IgD-negative memory B cell (primary cell): ENCODE measurements around the gene OR6V1. TPM values are rescaled to one million over a fixed set of nuclear protein-coding genes. Genes with fewer than 3 reads are reported as not detected.

ENCODE experiments used
- H3K27ac Mint-ChIP-seq, 3 donors: one replicate each; pipeline ENCODE4 v1.8.0; 2020 to 2022; ENCODE audit warnings: mild to moderate bottlenecking in 3 of 3, mixed read lengths in 3 of 3, moderate library complexity in 1 of 3
- H3K27me3 Mint-ChIP-seq: one replicate; pipeline ENCODE4 v1.8.0; 2021; ENCODE audit warnings: mixed read lengths
- H3K36me3 Mint-ChIP-seq: one replicate; pipeline ENCODE4 v1.8.0; 2020; ENCODE audit warnings: mild to moderate bottlenecking, mixed read lengths
- H3K4me1 Mint-ChIP-seq, 3 donors: one replicate each; pipeline ENCODE4 v1.8.0; 2020 to 2022; ENCODE audit warnings: mixed read lengths in 3 of 3, mild to moderate bottlenecking in 1 of 3
- H3K4me3 Mint-ChIP-seq, 4 donors: one replicate each; pipeline ENCODE4 v1.8.0; 2020 to 2022; ENCODE audit warnings: mild to moderate bottlenecking in 4 of 4, mixed read lengths in 4 of 4, moderate library complexity in 3 of 4
- H3K9me3 Mint-ChIP-seq, 3 donors: one replicate each; pipeline ENCODE4 v1.8.0; 2020 to 2021; ENCODE audit warnings: mixed read lengths in 3 of 3, mild to moderate bottlenecking in 1 of 3
- polyA plus RNA-seq: library from polyadenylated mRNA; unstranded; fragments of 300-500 nt; fragmentation: Illumina TruSeq; gene quantifications from one replicate; pipeline ENCODE4 v1.2.3, GENCODE V29; 2021

OR6V1 gene, protein sequence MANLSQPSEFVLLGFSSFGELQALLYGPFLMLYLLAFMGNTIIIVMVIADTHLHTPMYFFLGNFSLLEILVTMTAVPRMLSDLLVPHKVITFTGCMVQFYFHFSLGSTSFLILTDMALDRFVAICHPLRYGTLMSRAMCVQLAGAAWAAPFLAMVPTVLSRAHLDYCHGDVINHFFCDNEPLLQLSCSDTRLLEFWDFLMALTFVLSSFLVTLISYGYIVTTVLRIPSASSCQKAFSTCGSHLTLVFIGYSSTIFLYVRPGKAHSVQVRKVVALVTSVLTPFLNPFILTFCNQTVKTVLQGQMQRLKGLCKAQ
- polyA plus RNA-seq, result not detected

DNA sequence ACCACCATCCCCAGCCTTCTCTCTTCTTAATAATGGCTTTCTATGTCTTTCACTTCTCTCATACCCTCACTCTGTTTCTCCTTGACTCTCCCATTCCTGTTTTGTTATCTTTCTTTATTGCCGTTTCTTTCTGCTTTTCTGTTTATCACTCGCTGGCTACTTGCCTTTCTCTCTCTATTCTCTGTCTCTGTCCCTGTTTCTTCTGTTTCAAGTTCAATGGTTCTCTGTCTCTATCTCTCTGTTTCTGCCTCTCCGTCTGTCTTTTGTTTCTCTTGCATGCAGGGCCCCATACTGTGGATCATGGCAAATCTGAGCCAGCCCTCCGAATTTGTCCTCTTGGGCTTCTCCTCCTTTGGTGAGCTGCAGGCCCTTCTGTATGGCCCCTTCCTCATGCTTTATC, at the start of gene OR6V1:
Gene OR6V1 (plus strand): TSS at position 301 of the 400 bp plus-strand sequence. CDS start 0 bp downstream, at position 301.
- Mint-ChIP-seq H3K4me1 (peaks cover 15 to 21% (median 18%) of the 10 kb centered on the region in 3 donors), H3K9me3 (no peaks in the 10 kb centered on the region), H3K4me3 (peak within 1 kb of the TSS in 1 of 4 donors; percentile 51), H3K27ac (peak within 1 kb of the TSS in 1 of 3 donors; percentile 54), H3K36me3 (no peaks in the 10 kb centered on the region), H3K27me3 (peaks cover 2% of the 10 kb centered on the region)

DNA sequence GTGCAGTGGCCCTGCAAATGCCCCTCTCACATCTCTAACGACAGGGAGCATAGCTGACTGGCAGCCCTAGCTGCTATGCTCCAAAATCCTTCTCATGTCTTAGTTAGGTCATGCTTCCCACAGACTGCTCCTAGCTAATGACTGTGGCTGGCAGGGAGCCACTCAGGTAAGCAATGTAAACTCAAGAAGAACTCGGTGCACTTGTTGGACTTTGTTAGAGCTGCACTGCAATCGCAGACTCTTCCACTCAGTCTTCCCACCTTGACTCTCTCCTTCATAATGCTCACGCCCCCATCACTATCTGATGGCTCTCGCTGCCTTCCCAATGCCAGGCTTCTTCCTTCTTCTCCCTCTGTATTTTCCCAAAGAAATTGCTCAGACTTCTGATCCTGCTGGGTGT, 49.2 kb upstream of the OR6V1 start:
- no peak overlapping the region for H3K27ac Mint-ChIP-seq
- peaks cover 1% of the 10 kb centered on the region for H3K36me3 Mint-ChIP-seq
- peaks cover 6 to 8% (median 8%) of the 10 kb centered on the region in 3 donors for H3K4me1 Mint-ChIP-seq
- H3K4me3 Mint-ChIP-seq, result peak overlapping the region in 3 of 4 donors; percentile 77 to 89 (median 86)
- H3K27me3 Mint-ChIP-seq, result peaks cover 2% of the 10 kb centered on the region
- H3K9me3 Mint-ChIP-seq, result no peaks in the 10 kb centered on the region

DNA sequence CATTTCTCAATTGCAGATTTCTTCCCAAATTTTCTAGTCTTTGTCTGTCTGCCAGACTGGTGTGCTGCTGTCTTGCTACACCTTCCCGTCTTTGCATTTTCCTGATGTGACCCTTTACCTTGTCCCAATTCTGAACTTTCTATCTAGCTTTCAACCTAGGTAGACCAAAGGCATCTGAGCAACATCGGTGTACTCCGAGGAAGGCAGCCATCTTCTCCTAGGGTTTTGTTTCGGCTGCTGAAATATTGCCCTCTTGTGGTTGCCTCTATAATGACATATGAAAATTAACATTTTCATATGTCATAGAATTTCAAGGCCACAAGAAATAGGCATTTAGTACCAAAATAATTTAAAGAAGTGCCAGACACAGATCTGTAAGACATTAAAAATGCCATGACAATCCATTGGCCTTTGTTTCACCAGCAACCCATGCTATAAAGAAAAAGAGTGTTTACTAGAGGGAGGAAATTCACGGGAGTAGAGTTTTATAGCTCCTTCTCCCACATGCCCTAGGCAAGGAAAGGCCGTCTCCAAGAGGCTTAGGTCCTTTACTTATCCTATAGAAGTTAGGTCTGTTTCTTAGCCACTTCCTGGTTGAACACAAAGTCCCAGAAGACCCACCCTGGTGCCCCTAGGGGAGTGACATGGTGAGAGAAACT, 48.6 kb upstream of the OR6V1 start:
- no peaks in the 10 kb centered on the region for H3K9me3 Mint-ChIP-seq
- H3K4me3 Mint-ChIP-seq, result peak overlapping the region in 3 of 4 donors; percentile 77 to 89 (median 86)
- H3K27ac Mint-ChIP-seq, result no peak overlapping the region
- peaks cover 2% of the 10 kb centered on the region for H3K36me3 Mint-ChIP-seq
- peaks cover 2% of the 10 kb centered on the region for H3K27me3 Mint-ChIP-seq
- peaks cover 10 to 14% (median 13%) of the 10 kb centered on the region in 3 donors for H3K4me1 Mint-ChIP-seq

DNA sequence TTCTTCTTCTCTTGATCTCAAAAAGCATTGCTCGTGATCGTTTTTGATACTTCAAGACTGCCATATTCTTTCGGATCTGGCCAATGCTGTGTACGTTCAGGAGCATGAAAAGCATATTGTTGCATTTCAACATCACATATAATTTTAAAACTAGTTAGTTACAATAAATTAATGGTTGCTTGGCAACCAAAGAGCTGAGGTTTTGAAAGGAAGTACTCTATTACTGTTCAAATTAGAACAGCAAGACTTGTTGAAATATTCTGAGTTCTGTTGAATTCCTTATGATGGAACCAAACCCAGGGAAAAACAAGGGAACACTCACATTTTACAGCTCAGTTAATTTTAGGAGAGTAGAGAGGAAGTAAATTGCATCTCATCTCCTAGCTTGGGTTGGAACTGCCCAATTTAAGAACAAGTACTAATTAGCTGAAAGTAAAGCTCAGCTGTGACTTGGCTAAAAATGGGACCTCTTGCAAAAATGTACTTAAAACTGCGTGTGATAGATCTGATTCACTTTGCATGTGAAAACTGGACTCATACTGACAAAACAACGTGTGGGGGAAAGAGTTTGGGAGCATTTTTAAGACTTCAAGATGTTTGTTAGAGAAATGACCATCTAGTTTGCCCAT, 46.4 kb upstream of the OR6V1 start:
- peaks cover 14 to 23% (median 21%) of the 10 kb centered on the region in 3 donors for H3K4me1 Mint-ChIP-seq
- H3K9me3 Mint-ChIP-seq, result no peaks in the 10 kb centered on the region
- H3K4me3 Mint-ChIP-seq, result no peak overlapping the region
- H3K36me3 Mint-ChIP-seq, result peaks cover 2% of the 10 kb centered on the region
- H3K27ac Mint-ChIP-seq, result no peak overlapping the region
- H3K27me3 Mint-ChIP-seq, result peaks cover 2% of the 10 kb centered on the region

DNA sequence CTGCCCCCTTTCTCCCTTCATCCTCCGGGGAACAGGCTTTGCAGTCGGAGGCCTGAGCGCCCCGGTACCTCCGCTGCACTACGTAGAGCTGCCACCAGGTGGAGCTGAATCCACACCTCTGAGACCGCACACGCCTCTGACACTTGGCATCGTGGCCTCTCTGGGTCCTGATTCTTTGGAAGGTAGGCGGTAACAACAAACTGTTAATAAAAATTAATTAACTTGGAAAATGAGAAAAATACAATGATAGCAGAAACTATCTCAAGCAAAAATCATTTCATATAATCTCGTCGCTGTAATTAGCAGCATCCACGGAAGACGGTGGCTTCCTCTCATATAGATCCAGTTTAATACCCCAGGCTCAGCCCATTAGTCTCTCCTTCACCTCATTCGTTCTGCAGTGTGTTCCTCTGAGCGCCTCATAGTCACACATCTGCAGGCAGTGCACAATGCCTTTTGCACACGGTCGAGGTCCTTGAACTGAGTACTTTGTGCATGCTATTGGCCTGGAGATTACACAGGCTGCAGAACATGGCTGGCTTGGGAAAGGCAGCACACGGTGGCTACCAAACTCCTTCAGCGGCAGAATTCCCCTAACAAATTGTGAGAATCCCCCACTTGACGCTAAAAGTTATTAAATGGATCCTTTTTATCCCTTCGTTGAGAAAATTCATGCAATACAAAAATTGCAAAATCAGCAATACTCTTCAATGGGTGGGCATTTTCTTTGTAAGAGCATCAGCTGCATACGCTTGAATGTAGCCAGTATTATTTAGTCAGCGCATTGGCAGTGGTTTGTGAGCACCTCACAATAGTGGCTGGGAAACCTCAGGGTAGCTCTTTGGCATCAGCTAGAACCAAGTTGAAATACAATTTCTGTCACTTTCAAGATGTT, 43.9 kb upstream of the OR6V1 start:
- Mint-ChIP-seq H3K27me3 (peaks cover 2% of the 10 kb centered on the region), H3K9me3 (peaks cover 0 to 2% (median 0%) of the 10 kb centered on the region in 3 donors), H3K4me3 (peak overlapping the region in 1 of 4 donors; percentile 41), H3K27ac (peak overlapping the region in 1 of 3 donors; percentile 41), H3K36me3 (peaks cover 2% of the 10 kb centered on the region), H3K4me1 (peaks cover 18 to 33% (median 29%) of the 10 kb centered on the region in 3 donors)

DNA sequence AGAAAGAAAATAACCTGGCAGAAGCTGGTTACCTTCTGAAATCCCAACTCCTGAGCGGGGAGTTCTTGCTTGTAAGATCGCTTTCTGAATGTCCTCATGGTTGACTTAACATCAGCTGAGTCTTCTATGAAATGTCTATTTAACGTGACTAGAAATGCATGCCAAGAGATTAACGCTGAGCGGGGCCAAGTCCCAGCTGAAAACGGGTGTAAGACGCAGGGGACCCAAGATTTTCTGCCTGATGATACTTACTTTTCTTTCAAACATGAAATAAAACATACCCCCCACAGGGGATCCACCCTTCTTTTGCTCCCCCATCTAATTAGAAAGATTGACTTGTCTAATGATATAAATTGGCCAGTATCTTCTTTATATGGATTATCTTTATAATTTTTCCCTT, 40.1 kb upstream of the OR6V1 start:
- Mint-ChIP-seq H3K27me3 (peaks cover 2% of the 10 kb centered on the region), H3K36me3 (peaks cover 2% of the 10 kb centered on the region), H3K27ac (no peak overlapping the region), H3K4me1 (peaks cover 49 to 66% (median 63%) of the 10 kb centered on the region in 3 donors), H3K9me3 (peaks cover 0 to 2% (median 0%) of the 10 kb centered on the region in 3 donors), H3K4me3 (no peak overlapping the region)

DNA sequence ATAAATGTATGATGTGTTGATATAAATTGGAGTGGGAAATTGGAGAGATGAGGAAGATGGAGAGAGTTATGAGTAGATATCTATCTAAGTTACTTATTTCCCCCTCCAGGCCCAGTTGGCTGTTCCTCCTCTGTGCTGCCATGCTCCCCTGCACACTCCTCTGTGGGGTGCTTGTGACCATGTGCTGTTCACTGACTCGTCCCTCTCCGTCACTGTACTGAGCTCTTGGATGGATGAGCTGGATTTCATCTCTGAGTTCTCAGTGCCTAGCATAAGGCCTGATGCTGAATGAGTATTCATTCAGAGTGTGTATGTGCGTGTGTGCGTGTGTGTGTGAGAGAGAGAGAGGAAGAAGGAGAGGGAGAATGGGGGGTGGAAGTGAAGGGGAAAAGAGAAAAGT, 39.7 kb upstream of the OR6V1 start:
- Mint-ChIP-seq H3K4me3 (peak overlapping the region in 1 of 4 donors; percentile 80), H3K9me3 (peaks cover 0 to 2% (median 0%) of the 10 kb centered on the region in 3 donors), H3K27ac (no peak overlapping the region), H3K27me3 (peaks cover 2% of the 10 kb centered on the region), H3K4me1 (peaks cover 52 to 70% (median 67%) of the 10 kb centered on the region in 3 donors), H3K36me3 (peaks cover 2% of the 10 kb centered on the region)

DNA sequence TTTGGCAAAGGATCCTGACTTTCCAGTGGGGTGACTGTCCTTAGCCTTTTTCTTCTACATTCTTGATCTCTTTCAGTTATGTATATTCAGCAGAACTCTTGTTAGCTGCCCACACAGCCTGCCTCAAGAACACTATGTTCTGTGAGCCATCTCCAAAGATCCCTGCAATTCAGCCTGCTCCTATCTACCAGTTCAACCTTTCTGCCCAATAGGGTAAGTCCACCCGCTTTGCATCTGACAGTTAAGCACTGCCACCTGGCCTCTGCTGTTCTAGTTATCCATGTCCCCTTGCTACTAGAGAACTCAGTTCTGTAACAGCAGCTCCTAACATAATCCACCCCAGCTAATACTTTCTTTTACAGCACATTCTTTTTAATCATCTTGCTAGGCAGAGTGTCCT, 38.7 kb upstream of the OR6V1 start:
- peaks cover 0 to 2% (median 0%) of the 10 kb centered on the region in 3 donors for H3K9me3 Mint-ChIP-seq
- no peaks in the 10 kb centered on the region for H3K36me3 Mint-ChIP-seq
- H3K27me3 Mint-ChIP-seq, result no peaks in the 10 kb centered on the region
- H3K4me1 Mint-ChIP-seq, result peaks cover 46 to 65% (median 63%) of the 10 kb centered on the region in 3 donors
- H3K4me3 Mint-ChIP-seq, result peak overlapping the region in 2 of 4 donors; percentile 83 to 88
- H3K27ac Mint-ChIP-seq, result no peak overlapping the region

DNA sequence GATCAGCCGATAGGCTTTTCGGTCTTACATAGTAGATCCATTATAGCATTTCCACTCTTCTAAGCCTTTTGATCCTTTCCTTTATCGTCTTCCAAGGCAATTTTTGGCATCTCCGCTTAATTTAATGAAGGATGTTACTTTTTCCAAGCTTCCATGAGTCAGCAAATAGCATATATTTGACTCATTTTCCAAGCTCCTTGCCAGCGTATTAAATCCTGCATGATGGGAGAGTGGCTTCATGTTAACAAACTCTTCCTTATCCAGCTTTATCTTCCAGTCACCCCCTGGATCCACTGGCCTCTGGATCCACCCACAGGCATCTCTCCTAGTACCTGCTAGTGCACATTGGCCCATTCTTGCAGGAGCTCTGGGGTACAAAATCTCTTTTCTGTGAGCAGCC, 38.2 kb upstream of the OR6V1 start:
- Mint-ChIP-seq H3K27ac (no peak overlapping the region), H3K27me3 (no peaks in the 10 kb centered on the region), H3K9me3 (peaks cover 2% of the 10 kb centered on the region in 3 donors), H3K4me3 (peak overlapping the region in 1 of 4 donors; percentile 88), H3K36me3 (no peaks in the 10 kb centered on the region), H3K4me1 (peaks cover 46 to 62% (median 60%) of the 10 kb centered on the region in 3 donors)

DNA sequence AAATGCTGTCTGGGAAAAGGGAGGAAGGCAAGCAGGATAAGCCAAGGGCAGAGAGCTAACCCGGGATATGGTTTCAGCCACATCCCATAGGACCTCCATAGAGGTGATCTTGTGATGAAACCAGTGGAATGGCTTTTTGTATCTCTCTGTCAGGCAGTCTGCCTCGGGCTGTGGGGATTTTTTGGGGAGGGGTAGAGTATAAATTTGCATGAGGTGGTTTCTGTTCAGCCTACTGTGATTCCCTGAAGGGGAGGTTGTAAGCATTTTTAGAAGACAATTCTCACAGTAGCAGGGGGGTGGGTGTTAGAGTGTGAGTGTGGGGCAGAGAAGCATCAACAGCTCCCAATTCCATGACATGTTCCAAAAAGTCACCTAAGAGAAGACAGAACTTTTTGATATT, 37.1 kb upstream of the OR6V1 start:
- peaks cover 43 to 58% (median 57%) of the 10 kb centered on the region in 3 donors for H3K4me1 Mint-ChIP-seq
- peak overlapping the region; percentile 47 to 60 (median 60) for H3K27ac Mint-ChIP-seq
- H3K36me3 Mint-ChIP-seq, result peaks cover 3% of the 10 kb centered on the region
- H3K9me3 Mint-ChIP-seq, result peaks cover 4 to 7% (median 5%) of the 10 kb centered on the region in 3 donors
- H3K4me3 Mint-ChIP-seq, result peak overlapping the region; percentile 61 to 90 (median 78)
- no peaks in the 10 kb centered on the region for H3K27me3 Mint-ChIP-seq

DNA sequence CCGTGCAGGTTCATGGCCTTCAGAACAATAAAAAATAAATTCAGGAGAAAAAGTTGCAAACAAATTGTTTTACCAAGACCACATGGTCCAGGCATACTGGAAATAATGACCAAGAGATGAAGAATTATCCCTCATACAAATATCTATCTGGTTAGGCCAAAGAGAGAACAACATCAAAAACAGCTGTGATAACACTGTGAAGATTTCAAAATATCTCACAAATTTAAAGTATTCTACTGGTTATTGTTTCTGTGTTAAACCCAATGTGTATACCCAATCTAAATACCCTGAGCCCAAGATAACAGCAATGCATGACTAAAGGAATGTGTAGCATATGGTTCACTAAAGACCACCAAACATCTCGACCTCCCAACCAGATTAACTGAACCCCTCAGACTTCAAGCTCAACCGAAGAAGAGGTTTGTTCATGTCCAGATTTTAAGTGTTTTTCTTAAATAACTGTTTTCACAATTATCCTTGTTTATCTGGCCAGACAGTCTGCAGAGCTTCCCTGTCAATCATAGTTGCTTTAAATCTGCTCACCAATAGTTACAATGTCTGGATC, 36.1 kb upstream of the OR6V1 start:
- Mint-ChIP-seq H3K4me1 (peaks cover 43 to 55% (median 54%) of the 10 kb centered on the region in 3 donors), H3K27ac (peak overlapping the region in 1 of 3 donors; percentile 60), H3K27me3 (no peaks in the 10 kb centered on the region), H3K36me3 (peaks cover 3% of the 10 kb centered on the region), H3K4me3 (peak overlapping the region in 2 of 4 donors; percentile 24 to 90), H3K9me3 (peaks cover 4 to 7% (median 5%) of the 10 kb centered on the region in 3 donors)

DNA sequence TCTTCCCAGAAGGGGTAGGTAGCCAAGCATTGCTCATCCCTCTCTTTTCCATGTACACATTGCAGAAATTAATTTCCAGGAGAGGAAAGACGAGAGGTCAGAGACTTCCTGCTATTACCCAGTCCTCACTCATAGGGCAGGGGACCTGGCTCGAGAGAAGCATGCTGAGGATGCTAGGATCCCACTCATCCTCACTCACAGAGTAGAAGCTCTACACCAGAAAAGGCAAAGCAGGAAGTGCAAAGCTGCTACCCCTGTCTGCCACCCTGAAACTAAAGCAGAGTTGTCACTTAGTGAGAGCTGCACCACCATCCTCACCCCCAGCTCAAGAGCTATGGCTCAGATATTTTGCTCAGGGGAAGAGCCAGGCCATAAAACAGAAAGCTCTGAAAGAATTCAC, 35.1 kb upstream of the OR6V1 start:
- Mint-ChIP-seq H3K9me3 (peaks cover 4 to 7% (median 5%) of the 10 kb centered on the region in 3 donors), H3K27me3 (no peaks in the 10 kb centered on the region), H3K36me3 (peaks cover 3% of the 10 kb centered on the region), H3K27ac (no peak overlapping the region), H3K4me1 (peaks cover 43 to 58% (median 54%) of the 10 kb centered on the region in 3 donors), H3K4me3 (peak overlapping the region in 2 of 4 donors; percentile 55 to 75)

DNA sequence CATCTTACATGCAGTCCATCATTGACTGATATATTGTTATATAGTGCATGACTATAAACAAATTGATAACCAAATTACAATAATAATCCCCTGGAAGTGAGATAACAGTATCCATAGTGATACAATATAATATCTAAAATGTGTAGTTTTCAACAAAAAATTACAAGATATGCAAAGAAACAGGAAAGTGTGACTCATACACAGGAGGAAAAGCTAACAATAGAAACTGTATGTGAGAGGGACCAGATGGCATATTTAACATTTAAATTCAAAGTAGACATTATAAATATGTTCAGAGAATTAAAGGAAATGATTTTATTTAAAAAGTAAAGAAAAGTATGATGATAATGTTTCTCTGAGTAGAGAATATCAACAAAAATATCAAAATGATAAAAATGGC, 33.2 kb upstream of the OR6V1 start:
- Mint-ChIP-seq H3K9me3 (peaks cover 3 to 10% (median 6%) of the 10 kb centered on the region in 3 donors), H3K4me3 (no peak overlapping the region), H3K27me3 (no peaks in the 10 kb centered on the region), H3K36me3 (peaks cover 3% of the 10 kb centered on the region), H3K27ac (no peak overlapping the region), H3K4me1 (peaks cover 32 to 46% (median 40%) of the 10 kb centered on the region in 3 donors)

DNA sequence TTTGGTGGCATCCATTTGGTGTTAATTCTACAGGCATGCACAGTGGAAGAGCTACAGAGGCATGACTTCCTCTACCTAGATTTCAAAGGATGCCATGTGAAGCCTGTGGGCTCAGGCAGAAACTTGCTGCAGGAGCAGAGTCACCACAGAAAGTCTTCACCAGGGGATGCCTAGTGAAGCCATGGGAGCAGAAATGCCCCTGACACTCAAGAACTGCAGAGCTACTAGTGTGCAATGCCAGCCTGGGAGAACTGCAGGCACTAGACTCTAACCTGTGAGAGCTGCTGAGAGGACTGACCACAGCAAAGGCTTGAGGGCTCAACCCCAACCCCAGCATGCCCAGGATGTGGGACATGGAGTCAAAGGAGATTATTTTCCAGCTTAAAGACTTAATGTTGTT, 29.1 kb upstream of the OR6V1 start:
- peaks cover 0 to 9% (median 2%) of the 10 kb centered on the region in 3 donors for H3K4me1 Mint-ChIP-seq
- H3K36me3 Mint-ChIP-seq, result peaks cover 3% of the 10 kb centered on the region
- H3K27ac Mint-ChIP-seq, result no peak overlapping the region
- H3K9me3 Mint-ChIP-seq, result peaks cover 3 to 14% (median 6%) of the 10 kb centered on the region in 3 donors
- H3K27me3 Mint-ChIP-seq, result no peaks in the 10 kb centered on the region
- no peak overlapping the region for H3K4me3 Mint-ChIP-seq
